ENCODE measurements around the gene MAGI2.

Gene MAGI2

GRCh38 chr7:78052112-78052511 is 1401.4 kb downstream of the MAGI2 start:
- no peak for FAIRE-seq

GRCh38 chr7:78047800-78048199 is 1405.7 kb downstream of the MAGI2 start:
- no peak for FAIRE-seq

- FAIRE-seq = no peak
These were observed 1410.3 kb downstream of the MAGI2 start for GRCh38 chr7:78043159-78043558.

GRCh38 chr7:78041423-78041822 is 1412.0 kb downstream of the MAGI2 start:
- no peak for FAIRE-seq

GRCh38 chr7:78039790-78040776 is 1413.4 kb downstream of the MAGI2 start:
- FAIRE-seq = no peak

GRCh38 chr7:78038465-78039080 is 1414.9 kb downstream of the MAGI2 start:
- FAIRE-seq = no peak

- FAIRE-seq = no peak
These were observed 1415.9 kb downstream of the MAGI2 start for GRCh38 chr7:78037603-78038002.

- FAIRE-seq = no peak
These were observed 1420.1 kb downstream of the MAGI2 start for GRCh38 chr7:78033410-78033809.

- FAIRE-seq = no peak
These were observed 1427.0 kb downstream of the MAGI2 start for GRCh38 chr7:78026492-78026891.

GRCh38 chr7:78024591-78024990 is 1428.9 kb downstream of the MAGI2 start:
- no peak for FAIRE-seq

GRCh38 chr7:78023191-78023590 is 1430.3 kb downstream of the MAGI2 start:
- no peak for FAIRE-seq

- no peak for FAIRE-seq
These were observed 1431.3 kb downstream of the MAGI2 start for GRCh38 chr7:78022165-78022564.

GRCh38 chr7:78020874-78021249 is 1432.6 kb downstream of the MAGI2 start:
- no peak for FAIRE-seq

- peak; percentile 92 for FAIRE-seq
These were observed 1433.2 kb downstream of the MAGI2 start for GRCh38 chr7:78020136-78020873.

GRCh38 chr7:78019447-78020135 is 1433.9 kb downstream of the MAGI2 start:
- no peak for FAIRE-seq

- no peak for FAIRE-seq
These were observed 1434.6 kb downstream of the MAGI2 start for GRCh38 chr7:78018641-78019446.

GRCh38 chr7:78017591-78018100 is 1435.8 kb downstream of the MAGI2 start:
- FAIRE-seq = no peak

- no peak for FAIRE-seq
These were observed 1437.8 kb downstream of the MAGI2 start for GRCh38 chr7:78015574-78016260.

GRCh38 chr7:78014401-78014800 is 1439.1 kb downstream of the MAGI2 start:
- no peak for FAIRE-seq

- FAIRE-seq = no peak
These were observed 1440.1 kb downstream of the MAGI2 start for GRCh38 chr7:78013386-78013785.

GRCh38 chr7:78011642-78012041 is 1441.8 kb downstream of the MAGI2 start:
- FAIRE-seq = no peak

Measured in islet of Langerhans (tissue), 1 donor.